ENCODE measurements around the gene FOCAD.

GRCh38 chr9:20659474-20659967 lies 24.5 kb upstream of the FOCAD start:
- TF ChIP-seq, protein P1, sequence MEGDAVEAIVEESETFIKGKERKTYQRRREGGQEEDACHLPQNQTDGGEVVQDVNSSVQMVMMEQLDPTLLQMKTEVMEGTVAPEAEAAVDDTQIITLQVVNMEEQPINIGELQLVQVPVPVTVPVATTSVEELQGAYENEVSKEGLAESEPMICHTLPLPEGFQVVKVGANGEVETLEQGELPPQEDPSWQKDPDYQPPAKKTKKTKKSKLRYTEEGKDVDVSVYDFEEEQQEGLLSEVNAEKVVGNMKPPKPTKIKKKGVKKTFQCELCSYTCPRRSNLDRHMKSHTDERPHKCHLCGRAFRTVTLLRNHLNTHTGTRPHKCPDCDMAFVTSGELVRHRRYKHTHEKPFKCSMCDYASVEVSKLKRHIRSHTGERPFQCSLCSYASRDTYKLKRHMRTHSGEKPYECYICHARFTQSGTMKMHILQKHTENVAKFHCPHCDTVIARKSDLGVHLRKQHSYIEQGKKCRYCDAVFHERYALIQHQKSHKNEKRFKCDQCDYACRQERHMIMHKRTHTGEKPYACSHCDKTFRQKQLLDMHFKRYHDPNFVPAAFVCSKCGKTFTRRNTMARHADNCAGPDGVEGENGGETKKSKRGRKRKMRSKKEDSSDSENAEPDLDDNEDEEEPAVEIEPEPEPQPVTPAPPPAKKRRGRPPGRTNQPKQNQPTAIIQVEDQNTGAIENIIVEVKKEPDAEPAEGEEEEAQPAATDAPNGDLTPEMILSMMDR (conservative IDR thresholded peaks at IDR 0.05; ENCODE audit: low read length): no peak
- TF ChIP-seq EZH2phosphoT487 (IDR thresholded peaks at IDR 0.05; ENCODE audit: borderline replicate concordance): no peak
